Memory B cell (primary cell): ENCODE measurements around the gene ITSN2.

Experiments used
- ATAC-seq: fragments of 150-1000 bp; cut with Tn5 transposase; 2 replicates; pipeline ENCODE4 v1.10.0; 2021; ENCODE audit warnings: low read depth, mild to moderate bottlenecking, moderate library complexity
- DNase-seq, 2 donors: peaks; one replicate each; pipeline ENCODE4 v3.0.0; 2022; ENCODE audit warnings: low spot score in 2 of 2
- H3K27ac Mint-ChIP-seq: one replicate; pipeline ENCODE4 v1.8.0; 2022; ENCODE audit warnings: mild to moderate bottlenecking, moderate library complexity, mixed read lengths
- H3K27me3 Mint-ChIP-seq: one replicate; pipeline ENCODE4 v1.8.0; 2022; ENCODE audit warnings: mixed read lengths
- H3K36me3 Mint-ChIP-seq: one replicate; pipeline ENCODE4 v1.8.0; 2022; ENCODE audit warnings: mild to moderate bottlenecking, mixed read lengths
- H3K4me1 Mint-ChIP-seq: one replicate; pipeline ENCODE4 v1.8.0; 2022; ENCODE audit warnings: mixed read lengths
- H3K4me3 Mint-ChIP-seq: one replicate; pipeline ENCODE4 v1.8.0; 2022; ENCODE audit warnings: mild to moderate bottlenecking, moderate library complexity, mixed read lengths
- H3K9me3 Mint-ChIP-seq: one replicate; pipeline ENCODE4 v1.8.0; 2022; ENCODE audit warnings: mixed read lengths

ITSN2 gene

GRCh38 chr2:24174851-24175277 lies 185.5 kb downstream of the ITSN2 start, which contains the start of gene FAM228A:
Gene FAM228A, plus strand, starts transcription at chr2:24175053. Its CDS starts 428 bp downstream, at chr2:24175481.
- ATAC-seq (no peak), DNase-seq (no peak)
- peaks cover 2% of the 10 kb centered on the region for H3K9me3 Mint-ChIP-seq
- H3K27me3 Mint-ChIP-seq, result no peaks in the 10 kb centered on the region
- peaks cover 2% of the 10 kb centered on the region for H3K36me3 Mint-ChIP-seq
- no peaks in the 10 kb centered on the region for H3K4me1 Mint-ChIP-seq
- H3K27ac Mint-ChIP-seq, result no peak within 1 kb of the TSS
- no peak within 1 kb of the TSS for H3K4me3 Mint-ChIP-seq

GRCh38 chr2:24169023-24169422 lies 191.3 kb downstream of the ITSN2 start:
- peaks cover 4% of the 10 kb centered on the region for H3K36me3 Mint-ChIP-seq
- peaks cover 4% of the 10 kb centered on the region for H3K4me1 Mint-ChIP-seq

DNA sequence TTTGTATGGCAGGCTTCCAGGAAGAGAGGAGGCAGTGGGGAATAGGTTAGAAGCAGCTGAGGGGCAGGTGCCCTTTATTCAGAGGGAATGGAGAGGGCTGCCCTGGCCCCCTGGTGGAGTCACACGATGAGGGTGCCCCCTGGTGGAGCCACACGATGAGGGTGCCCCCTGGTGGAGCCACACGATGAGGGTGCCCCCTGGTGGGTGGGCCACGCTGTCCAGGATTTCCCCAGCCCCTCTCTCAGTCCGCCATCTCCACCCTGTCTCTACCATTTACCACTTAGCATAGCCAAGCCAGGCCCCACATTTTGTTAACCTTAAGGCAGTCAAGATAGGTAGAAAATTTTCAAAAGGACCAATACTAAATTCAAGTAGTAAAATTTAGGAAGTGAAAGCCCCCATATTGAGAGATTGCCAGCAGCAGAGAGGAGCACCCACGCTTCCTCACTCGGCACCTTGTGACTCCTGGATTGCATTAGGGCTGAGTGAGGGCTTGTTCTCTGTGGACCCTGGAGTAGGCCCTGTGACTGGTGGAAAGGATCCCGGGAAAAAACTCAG lies 195.8 kb downstream of the ITSN2 start:
- DNase-seq, result peak; percentile 44 to 59
- Mint-ChIP-seq H3K27ac (peak overlapping the region; percentile 43), H3K9me3 (no peaks in the 10 kb centered on the region), H3K4me3 (peak overlapping the region; percentile 74), H3K4me1 (peaks cover 4% of the 10 kb centered on the region), H3K27me3 (no peaks in the 10 kb centered on the region), H3K36me3 (peaks cover 14% of the 10 kb centered on the region)
- ATAC-seq, result peak; percentile 89

More at GRCh38 chr2:24169023-24169422, 191.3 kb downstream of the ITSN2 start:
- Mint-ChIP-seq H3K27ac (no peak overlapping the region), H3K9me3 (peaks cover 2% of the 10 kb centered on the region), H3K4me3 (no peak overlapping the region), H3K27me3 (no peaks in the 10 kb centered on the region)
- DNase-seq, result no peak
- no peak for ATAC-seq

GRCh38 chr2:24163601-24164000 lies 196.7 kb downstream of the ITSN2 start:
- Mint-ChIP-seq H3K36me3 (peaks cover 19% of the 10 kb centered on the region), H3K4me3 (no peak overlapping the region), H3K27me3 (no peaks in the 10 kb centered on the region), H3K27ac (no peak overlapping the region), H3K4me1 (peaks cover 4% of the 10 kb centered on the region), H3K9me3 (no peaks in the 10 kb centered on the region)
- no peak for ATAC-seq
- DNase-seq, result no peak

DNA sequence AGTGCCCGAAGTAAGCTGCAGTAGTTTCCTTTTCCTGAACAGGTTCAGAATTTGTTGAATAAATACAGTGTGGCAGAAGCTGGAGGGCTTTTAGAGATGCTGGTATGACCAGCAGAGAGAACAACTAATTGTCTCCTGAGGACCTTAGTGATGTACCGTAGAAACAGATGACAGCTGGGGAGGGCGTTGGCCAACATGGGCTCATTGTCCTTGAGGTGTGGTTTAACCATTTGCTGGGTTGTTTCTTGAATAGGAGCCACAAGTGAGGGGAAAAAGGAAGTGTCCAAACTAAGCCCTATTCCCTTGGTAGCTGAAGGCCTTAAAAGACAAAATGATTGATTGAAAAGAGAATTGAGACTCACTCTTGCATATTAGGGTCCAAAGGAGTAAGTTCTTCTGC lies 197.2 kb downstream of the ITSN2 start:
- no peaks in the 10 kb centered on the region for H3K9me3 Mint-ChIP-seq
- ATAC-seq (no peak), DNase-seq (no peak)
- H3K36me3 Mint-ChIP-seq, result peaks cover 22% of the 10 kb centered on the region
- H3K27ac Mint-ChIP-seq, result no peak overlapping the region
- H3K4me1 Mint-ChIP-seq, result peaks cover 4% of the 10 kb centered on the region
- H3K27me3 Mint-ChIP-seq, result no peaks in the 10 kb centered on the region
- H3K4me3 Mint-ChIP-seq, result no peak overlapping the region

DNA sequence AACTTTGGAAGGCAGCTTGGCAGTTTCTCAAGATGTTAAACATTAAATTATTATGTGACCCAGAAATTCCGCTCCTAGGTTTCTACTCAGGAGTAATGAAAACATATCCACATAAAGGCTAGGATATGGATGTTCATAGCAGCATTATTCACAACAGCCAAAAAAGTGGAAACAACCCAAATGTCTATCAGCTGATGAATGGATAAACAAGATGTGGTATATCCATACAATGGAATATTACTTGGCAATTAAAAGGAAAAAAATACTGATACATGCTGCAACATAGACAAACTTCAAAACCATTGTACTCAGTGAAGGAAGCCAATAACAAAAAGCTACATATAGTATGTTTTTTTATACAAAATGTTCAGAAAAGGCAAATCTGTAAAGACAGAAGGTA lies 197.8 kb downstream of the ITSN2 start:
- Mint-ChIP-seq H3K36me3 (peaks cover 21% of the 10 kb centered on the region), H3K27ac (no peak overlapping the region), H3K9me3 (no peaks in the 10 kb centered on the region), H3K4me1 (peaks cover 4% of the 10 kb centered on the region), H3K27me3 (no peaks in the 10 kb centered on the region), H3K4me3 (no peak overlapping the region)
- DNase-seq (no peak), ATAC-seq (no peak)

- Mint-ChIP-seq H3K27ac (no peak overlapping the region), H3K4me3 (no peak overlapping the region), H3K9me3 (no peaks in the 10 kb centered on the region), H3K27me3 (no peaks in the 10 kb centered on the region), H3K36me3 (peaks cover 26% of the 10 kb centered on the region), H3K4me1 (peaks cover 4% of the 10 kb centered on the region)
- DNase-seq, result no peak
- no peak for ATAC-seq
Observed at GRCh38 chr2:24160761-24161160, 199.6 kb downstream of the ITSN2 start.

- H3K4me3 Mint-ChIP-seq, result no peak overlapping the region
Observed at GRCh38 chr2:24159708-24160107, 200.6 kb downstream of the ITSN2 start.

GRCh38 chr2:24158131-24158530 lies 202.2 kb downstream of the ITSN2 start:
- Mint-ChIP-seq H3K36me3 (peaks cover 27% of the 10 kb centered on the region), H3K4me3 (no peak overlapping the region), H3K27me3 (no peaks in the 10 kb centered on the region), H3K27ac (no peak overlapping the region), H3K9me3 (no peaks in the 10 kb centered on the region), H3K4me1 (no peaks in the 10 kb centered on the region)
- no peak for ATAC-seq
- DNase-seq, result no peak

More at GRCh38 chr2:24159708-24160107, 200.6 kb downstream of the ITSN2 start:
- Mint-ChIP-seq H3K9me3 (no peaks in the 10 kb centered on the region), H3K27me3 (no peaks in the 10 kb centered on the region), H3K27ac (no peak overlapping the region), H3K36me3 (peaks cover 27% of the 10 kb centered on the region), H3K4me1 (peaks cover under 1% of the 10 kb centered on the region)
- ATAC-seq (no peak), DNase-seq (no peak)

DNA sequence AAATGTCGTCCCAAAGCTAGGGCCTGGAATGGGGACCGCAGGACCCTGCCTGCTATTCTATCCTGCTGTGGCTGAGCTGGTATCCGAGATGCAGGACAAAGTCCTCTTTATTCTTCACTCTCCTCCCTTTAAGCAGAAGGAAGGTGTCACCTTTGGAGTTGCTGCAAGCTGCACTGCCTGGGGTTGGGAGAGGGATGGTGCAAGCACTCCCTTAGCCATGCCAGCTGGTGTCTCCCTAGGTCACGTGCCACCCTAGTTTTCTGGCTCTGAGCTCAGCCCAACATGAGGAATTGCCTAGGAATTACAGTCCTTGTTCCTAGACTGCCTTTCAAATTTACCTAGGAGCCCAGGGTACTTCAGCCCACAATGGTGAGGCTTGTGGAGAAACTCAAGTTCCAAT lies 206.9 kb downstream of the ITSN2 start:
- Mint-ChIP-seq H3K4me1 (no peaks in the 10 kb centered on the region), H3K27ac (no peak overlapping the region), H3K36me3 (peaks cover 33% of the 10 kb centered on the region), H3K4me3 (no peak overlapping the region), H3K27me3 (no peaks in the 10 kb centered on the region), H3K9me3 (peaks cover 5% of the 10 kb centered on the region)
- no peak for ATAC-seq
- DNase-seq, result no peak
